Measurements from ENCODE around the gene RARA. TPM values are rescaled to one million over a fixed set of nuclear protein-coding genes. Genes with fewer than 3 reads are reported as not detected.

RARA gene
- total RNA-seq, 6 experiments from 2014 or later = 17.7 to 41.9 (median 22.9) TPM

- 27% methylated on average over 3 of the region's 3 CpGs for WGBS (ENCODE audit: insufficient coverage, low coverage, low lambda C conversion rate, missing lambda C conversion rate)
- intact Hi-C loops (cut with DNase I) = loop anchor here (5.0 kb wide), 2 partner anchors 45 to 50 kb away; no protein-coding TSS in a partner anchor
- Histone ChIP-seq H3K27ac (peak overlapping the region in 2 of 3 donors; percentile 13 to 37), H3K4me1 (peaks cover 0 to 50% (median 24%) of the 10 kb centered on the region in 4 donors), H3K4me3 (no peak overlapping the region), H3K36me3 (no peaks in the 10 kb centered on the region), H3K9me3 (no peaks in the 10 kb centered on the region), H3K27me3 (no peaks in the 10 kb centered on the region)
- TF ChIP-seq CTCF (IDR thresholded peaks at IDR 0.05) = no peak
- TF ChIP-seq POLR2A (IDR thresholded peaks at IDR 0.05) = no peak
- peak; percentile 8 to 49 (median 24) for ATAC-seq
- peak in 1 of 3 donors; percentile 49 for DNase-seq
Observed at GRCh38 chr17:40307740-40308239, 1.2 kb upstream of the RARA start.

GRCh38 chr17:40309949-40310510, 1.1 kb downstream of the RARA start:
- Histone ChIP-seq H3K4me1 (peaks cover 0 to 60% (median 30%) of the 10 kb centered on the region in 4 donors), H3K36me3 (no peaks in the 10 kb centered on the region), H3K27ac (no peak overlapping the region), H3K4me3 (peak overlapping the region in 1 of 3 donors; percentile 51), H3K9me3 (no peaks in the 10 kb centered on the region), H3K27me3 (no peaks in the 10 kb centered on the region)
- ATAC-seq (no peak), DNase-seq (peak in 2 of 3 donors; percentile 37 to 42)
- intact Hi-C loops (cut with DNase I) = loop anchor here (5.0 kb wide), 2 partner anchors 42 to 47 kb away; no protein-coding TSS in a partner anchor
- 80% methylated on average over 1 of the region's 2 CpGs for WGBS (ENCODE audit: insufficient coverage, low coverage, low lambda C conversion rate, missing lambda C conversion rate)
- TF ChIP-seq CTCF (IDR thresholded peaks at IDR 0.05) = no peak
- no peak for TF ChIP-seq POLR2A (IDR thresholded peaks at IDR 0.05)

GRCh38 chr17:40310882-40311391, 2.0 kb downstream of the RARA start:
- H3K27me3 ChIP-seq = no peaks in the 10 kb centered on the region
- TF ChIP-seq CTCF (IDR thresholded peaks at IDR 0.05) = no peak
- no peak for TF ChIP-seq POLR2A (IDR thresholded peaks at IDR 0.05)
- H3K4me3 ChIP-seq = no peak overlapping the region
- ATAC-seq (no peak), DNase-seq (peak; percentile 16 to 45 (median 41))
- H3K9me3 ChIP-seq = no peaks in the 10 kb centered on the region
- intact Hi-C loops (cut with DNase I) = no loop called here
- H3K27ac ChIP-seq = no peak overlapping the region
- 56% methylated on average over 5 of the region's 7 CpGs for WGBS (ENCODE audit: insufficient coverage, low coverage, low lambda C conversion rate, missing lambda C conversion rate)
- H3K36me3 ChIP-seq = no peaks in the 10 kb centered on the region
- H3K4me1 ChIP-seq = peaks cover 0 to 63% (median 32%) of the 10 kb centered on the region in 4 donors

GRCh38 chr17:40311575-40311974, 2.6 kb downstream of the RARA start:
- peak; percentile 65 to 72 (median 67) for DNase-seq
- Histone ChIP-seq H3K4me1 (peaks cover 0 to 69% (median 36%) of the 10 kb centered on the region in 4 donors), H3K4me3 (no peak overlapping the region), H3K36me3 (no peaks in the 10 kb centered on the region), H3K27ac (peak overlapping the region in 1 of 3 donors; percentile 9), H3K9me3 (no peaks in the 10 kb centered on the region), H3K27me3 (no peaks in the 10 kb centered on the region)
- WGBS (ENCODE audit: insufficient coverage, low coverage, low lambda C conversion rate, missing lambda C conversion rate) = no CpG with 5 or more reads among the region's 2 CpGs
- intact Hi-C loops (cut with DNase I) = no loop called here
- TF ChIP-seq CTCF (IDR thresholded peaks at IDR 0.05) = no peak
- no peak for TF ChIP-seq POLR2A (IDR thresholded peaks at IDR 0.05)
- peak; percentile 1 to 23 (median 12) for ATAC-seq

All from right lobe of liver (tissue), 6 donors.